ENCODE results near the gene NAPB. TPM values are rescaled to one million over a fixed set of nuclear protein-coding genes. Genes with fewer than 3 reads are reported as not detected.
"Not testable (repeated sequence)": the region's sequence is repeated elsewhere in the genome, so short reads cannot be mapped to it uniquely, and the experiment has no call there.

NAPB gene
- total RNA-seq: 13.6 and 14.2 TPM in 2 replicates

DNA sequence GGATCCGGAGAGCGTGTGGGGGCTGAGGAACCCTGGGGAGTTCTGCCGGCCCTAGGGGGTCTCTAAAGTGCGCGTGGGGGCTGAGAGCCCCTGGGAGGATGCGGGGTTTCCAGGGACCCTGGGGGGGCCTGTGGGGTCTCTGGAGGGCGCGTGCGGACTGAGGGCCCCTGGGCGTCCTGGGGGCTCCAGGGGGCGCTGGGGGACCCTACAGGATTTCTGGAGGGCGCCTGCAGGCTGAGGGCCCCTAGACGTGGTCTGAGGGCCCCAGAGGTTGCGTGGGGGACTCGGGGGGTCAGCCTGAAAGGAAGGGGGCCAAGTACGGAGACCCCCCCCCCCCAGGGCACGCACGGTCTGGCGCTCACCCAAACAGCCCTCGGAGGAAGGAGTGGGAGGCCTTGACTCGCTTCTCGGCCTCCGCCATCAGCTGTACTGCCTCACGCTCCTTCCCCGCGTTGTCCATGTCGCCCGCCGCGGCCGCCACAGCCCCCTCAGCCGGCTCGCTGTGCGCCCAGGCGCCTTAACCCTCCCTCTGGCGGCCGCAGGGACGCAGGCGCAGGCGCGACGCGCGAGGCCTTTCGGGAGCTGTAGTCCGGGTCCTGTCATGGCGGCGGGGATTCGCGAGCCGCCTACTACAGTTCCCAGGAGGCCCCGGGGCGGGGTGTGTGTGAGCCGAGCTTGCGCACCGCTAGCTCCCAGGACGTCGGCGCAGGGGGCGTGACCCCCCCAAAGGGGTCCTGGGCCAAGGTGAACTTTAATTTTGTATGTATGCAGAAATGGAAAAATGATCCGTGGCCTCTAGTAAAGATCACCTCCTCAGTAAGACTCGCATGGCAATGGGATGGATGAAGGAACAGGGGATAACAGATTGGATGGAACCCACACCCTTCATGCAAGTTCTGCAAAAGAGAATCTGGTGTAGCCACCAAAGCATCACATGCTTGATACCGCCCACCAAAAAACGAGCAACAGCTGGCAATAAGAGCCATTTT lies at the start of gene NAPB:
Gene NAPB, minus strand, starts transcription at position 546 of the 989 bp plus-strand sequence. Its CDS starts 86 bp downstream, at position 460.
- Mint-ChIP-seq H3K27ac (peak within 1 kb of the TSS; percentile 94), H3K9me3 (no peaks in the 10 kb centered on the region), H3K27me3 (peaks cover 7% of the 10 kb centered on the region), H3K36me3 (ENCODE audit: low read depth) (no peaks in the 10 kb centered on the region), H3K4me3 (peak within 1 kb of the TSS; percentile 98), H3K4me1 (peaks cover 49% of the 10 kb centered on the region)
- intact Hi-C loops (cut with micrococcal nuclease): loop anchor here (1.0 kb wide), 4 partner anchors 13 to 71 kb away; partner anchors contain the start of genes GZF1 and NXT1
- peak; percentile 98 for DNase-seq

DNA sequence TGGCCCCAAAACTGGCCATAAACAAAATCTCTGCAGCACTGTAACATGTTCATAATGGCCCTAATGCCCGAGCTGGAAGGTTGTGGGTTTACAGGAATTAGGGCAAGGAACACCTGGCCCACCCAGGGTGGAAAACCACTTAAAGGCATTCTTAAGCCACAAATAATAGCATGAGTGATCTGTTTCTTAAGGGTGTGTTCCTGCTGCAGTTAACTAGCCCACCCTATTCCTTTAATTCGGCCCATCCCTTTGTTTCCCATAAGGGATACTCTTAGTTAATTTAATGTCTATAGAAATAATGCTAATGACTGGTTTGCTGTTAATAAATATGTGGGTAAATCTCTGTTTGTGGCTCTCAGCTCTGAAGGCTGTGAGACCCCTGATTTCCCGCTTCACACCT lies 45.7 kb upstream of the NAPB start:
- intact Hi-C loops (cut with micrococcal nuclease): not testable (repeated sequence)

DNA sequence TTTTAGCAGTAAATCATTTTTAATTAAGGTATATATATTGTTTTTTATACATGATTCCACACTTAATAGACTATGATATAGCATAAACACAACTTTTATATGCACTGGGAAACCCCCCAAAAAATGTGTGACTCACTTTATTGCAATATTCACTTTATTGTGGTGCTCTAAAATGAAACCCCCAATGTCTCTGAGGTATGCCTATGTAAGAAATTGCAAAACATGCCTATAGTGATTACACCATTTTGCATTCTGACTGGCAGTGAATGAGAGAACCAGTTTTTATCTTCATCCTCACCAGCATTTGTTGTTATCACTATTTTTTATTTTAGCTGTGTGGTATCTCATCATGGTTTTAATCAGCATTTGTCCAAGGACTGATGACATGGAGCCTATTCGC lies 39.9 kb upstream of the NAPB start:
- Mint-ChIP-seq H3K27ac (no peak overlapping the region), H3K9me3 (peaks cover 8% of the 10 kb centered on the region), H3K4me1 (peaks cover 8% of the 10 kb centered on the region), H3K4me3 (no peak overlapping the region), H3K27me3 (peaks cover 10% of the 10 kb centered on the region), H3K36me3 (ENCODE audit: low read depth) (no peaks in the 10 kb centered on the region)
- no peak for DNase-seq
- intact Hi-C loops (cut with micrococcal nuclease): no loop called here

More for the DNA sequence above, 45.7 kb upstream of the NAPB start:
- peaks cover 14% of the 10 kb centered on the region for H3K9me3 Mint-ChIP-seq
- not testable (repeated sequence) for H3K27ac Mint-ChIP-seq; DNase-seq; H3K4me3 Mint-ChIP-seq; H3K4me1 Mint-ChIP-seq; H3K27me3 Mint-ChIP-seq; H3K36me3 Mint-ChIP-seq (ENCODE audit: low read depth)

DNA sequence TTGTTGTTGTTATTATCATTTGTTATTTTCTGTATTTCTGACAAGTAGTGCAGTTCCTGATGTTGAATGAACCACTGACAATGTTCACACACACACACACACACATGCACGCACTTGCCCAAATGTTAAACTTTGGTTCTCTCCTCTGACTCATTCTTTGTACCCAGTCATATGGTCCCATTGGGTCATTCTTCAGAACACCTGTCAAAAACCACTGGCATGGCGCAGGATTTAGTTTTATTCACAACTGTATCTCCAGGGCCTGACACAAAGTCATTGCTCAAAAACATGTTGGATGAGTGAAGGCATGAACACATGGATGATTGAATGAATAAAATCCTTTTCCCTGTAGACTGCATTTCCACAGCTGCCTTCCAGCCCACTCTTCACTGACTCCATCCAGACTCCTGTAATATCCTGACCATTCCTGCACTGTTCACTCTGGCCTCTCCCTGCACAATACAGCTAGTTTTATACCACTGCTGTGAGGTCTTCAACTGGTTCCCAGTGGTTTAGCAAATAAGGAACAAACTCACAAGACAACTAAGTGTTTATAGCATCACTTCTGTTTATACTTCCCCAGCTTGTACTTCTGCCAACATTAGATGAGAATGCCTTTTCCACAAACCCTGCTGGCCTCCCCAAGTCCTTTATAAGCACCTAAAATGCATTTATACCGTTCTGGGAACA lies 38.3 kb upstream of the NAPB start:
- H3K27ac Mint-ChIP-seq: no peak overlapping the region
- intact Hi-C loops (cut with micrococcal nuclease): no loop called here
- no peaks in the 10 kb centered on the region for H3K36me3 Mint-ChIP-seq (ENCODE audit: low read depth)
- peaks cover 10% of the 10 kb centered on the region for H3K27me3 Mint-ChIP-seq
- DNase-seq: no peak
- no peak overlapping the region for H3K4me3 Mint-ChIP-seq
- H3K9me3 Mint-ChIP-seq: peaks cover 8% of the 10 kb centered on the region
- peaks cover 13% of the 10 kb centered on the region for H3K4me1 Mint-ChIP-seq

DNA sequence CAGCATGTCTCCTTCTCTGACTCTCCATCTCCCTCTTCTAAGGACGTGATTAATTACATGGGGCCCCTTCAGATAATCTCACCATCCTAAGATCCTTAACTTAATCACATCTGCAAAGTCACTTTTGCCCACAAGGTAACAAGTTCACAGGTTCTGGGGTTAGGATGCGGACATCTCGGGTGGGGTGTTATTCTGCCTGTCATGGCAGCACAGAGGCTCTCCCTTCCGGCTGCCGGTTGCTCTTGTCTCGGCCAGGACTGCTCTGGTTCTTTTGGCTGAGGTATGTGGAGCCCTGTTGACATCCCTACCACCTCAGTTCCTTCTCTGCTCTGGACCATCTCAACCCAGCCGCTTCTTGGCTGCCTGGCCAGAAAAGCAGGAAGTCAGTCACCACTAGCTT lies 35.6 kb upstream of the NAPB start:
- intact Hi-C loops (cut with micrococcal nuclease): no loop called here
- H3K36me3 Mint-ChIP-seq (ENCODE audit: low read depth): no peaks in the 10 kb centered on the region

DNA sequence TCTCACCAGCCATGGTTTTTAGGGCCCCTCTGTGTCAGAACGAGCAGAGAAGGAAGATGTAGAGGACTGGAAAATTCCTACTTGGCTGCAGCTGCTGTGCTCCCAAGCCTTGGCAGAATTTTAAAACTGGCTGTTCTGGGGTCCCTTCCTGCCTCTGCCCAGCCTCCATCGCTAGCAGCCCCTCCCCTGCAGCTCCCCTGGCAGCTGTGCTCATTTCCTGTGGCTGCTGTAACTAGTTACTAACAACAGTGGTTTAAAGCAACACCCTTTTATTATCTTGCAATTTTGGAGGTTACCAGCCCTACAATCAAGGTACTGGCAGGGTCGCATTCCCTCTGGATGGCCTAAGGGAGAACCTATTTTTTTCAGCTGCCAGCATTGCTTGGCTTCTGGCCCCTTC lies 35.1 kb upstream of the NAPB start:
- Mint-ChIP-seq H3K27me3 (peaks cover 4% of the 10 kb centered on the region), H3K27ac (no peak overlapping the region), H3K4me3 (no peak overlapping the region), H3K36me3 (ENCODE audit: low read depth) (no peaks in the 10 kb centered on the region), H3K4me1 (peaks cover 13% of the 10 kb centered on the region), H3K9me3 (no peaks in the 10 kb centered on the region)
- intact Hi-C loops (cut with micrococcal nuclease): no loop called here
- no peak for DNase-seq

More for the DNA sequence above, 35.6 kb upstream of the NAPB start:
- H3K4me3 Mint-ChIP-seq: no peak overlapping the region
- DNase-seq: no peak
- no peaks in the 10 kb centered on the region for H3K9me3 Mint-ChIP-seq
- peaks cover 13% of the 10 kb centered on the region for H3K4me1 Mint-ChIP-seq
- H3K27me3 Mint-ChIP-seq: peaks cover 5% of the 10 kb centered on the region
- H3K27ac Mint-ChIP-seq: no peak overlapping the region

DNA sequence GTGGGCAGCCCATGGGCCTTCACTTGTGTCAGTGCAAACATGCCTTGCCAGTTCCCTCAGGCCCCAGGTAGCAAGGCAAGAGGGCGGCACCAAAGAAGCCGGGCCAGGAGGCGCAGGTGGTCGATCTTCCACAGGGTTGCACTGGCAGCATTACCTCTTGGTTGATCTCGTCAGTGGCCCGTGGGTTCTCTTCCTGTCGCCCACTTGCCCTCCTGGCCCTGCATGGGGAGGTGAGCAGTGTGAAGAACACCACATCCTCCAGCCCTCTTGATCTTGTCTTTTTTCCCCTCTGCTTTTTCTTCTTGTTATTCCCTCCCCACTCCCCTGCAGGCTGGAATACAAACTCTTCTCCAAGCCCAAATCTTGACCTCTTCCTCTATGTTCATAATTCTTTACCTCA lies 34.4 kb upstream of the NAPB start:
- Mint-ChIP-seq H3K27ac (peak overlapping the region; percentile 0), H3K36me3 (ENCODE audit: low read depth) (no peaks in the 10 kb centered on the region), H3K27me3 (peaks cover 6% of the 10 kb centered on the region), H3K4me3 (no peak overlapping the region), H3K4me1 (peaks cover 13% of the 10 kb centered on the region), H3K9me3 (no peaks in the 10 kb centered on the region)
- DNase-seq: no peak
- intact Hi-C loops (cut with micrococcal nuclease): no loop called here

DNA sequence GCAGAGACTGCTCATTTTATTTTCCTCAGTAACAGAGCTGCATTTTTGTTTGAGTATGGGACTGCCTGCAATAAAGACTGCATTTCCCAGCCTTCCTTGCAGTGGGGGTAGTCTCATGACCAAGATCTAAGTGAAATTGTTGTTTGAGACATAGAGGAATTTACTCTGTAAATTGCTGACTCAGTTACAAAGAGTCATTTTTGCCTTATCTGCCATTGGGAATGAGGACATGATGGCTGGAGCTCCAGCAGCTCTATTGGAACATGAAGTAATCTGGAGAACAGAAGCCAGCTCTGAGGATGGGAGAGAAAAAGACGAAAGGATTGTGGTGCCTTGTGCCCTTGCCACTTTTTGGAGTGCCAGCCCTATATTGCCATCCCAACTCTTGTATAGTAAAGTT lies 33.5 kb upstream of the NAPB start:
- Mint-ChIP-seq H3K4me3 (no peak overlapping the region), H3K27me3 (peaks cover 6% of the 10 kb centered on the region), H3K36me3 (ENCODE audit: low read depth) (no peaks in the 10 kb centered on the region), H3K27ac (no peak overlapping the region), H3K4me1 (peaks cover 13% of the 10 kb centered on the region), H3K9me3 (no peaks in the 10 kb centered on the region)
- DNase-seq: no peak
- intact Hi-C loops (cut with micrococcal nuclease): no loop called here

DNA sequence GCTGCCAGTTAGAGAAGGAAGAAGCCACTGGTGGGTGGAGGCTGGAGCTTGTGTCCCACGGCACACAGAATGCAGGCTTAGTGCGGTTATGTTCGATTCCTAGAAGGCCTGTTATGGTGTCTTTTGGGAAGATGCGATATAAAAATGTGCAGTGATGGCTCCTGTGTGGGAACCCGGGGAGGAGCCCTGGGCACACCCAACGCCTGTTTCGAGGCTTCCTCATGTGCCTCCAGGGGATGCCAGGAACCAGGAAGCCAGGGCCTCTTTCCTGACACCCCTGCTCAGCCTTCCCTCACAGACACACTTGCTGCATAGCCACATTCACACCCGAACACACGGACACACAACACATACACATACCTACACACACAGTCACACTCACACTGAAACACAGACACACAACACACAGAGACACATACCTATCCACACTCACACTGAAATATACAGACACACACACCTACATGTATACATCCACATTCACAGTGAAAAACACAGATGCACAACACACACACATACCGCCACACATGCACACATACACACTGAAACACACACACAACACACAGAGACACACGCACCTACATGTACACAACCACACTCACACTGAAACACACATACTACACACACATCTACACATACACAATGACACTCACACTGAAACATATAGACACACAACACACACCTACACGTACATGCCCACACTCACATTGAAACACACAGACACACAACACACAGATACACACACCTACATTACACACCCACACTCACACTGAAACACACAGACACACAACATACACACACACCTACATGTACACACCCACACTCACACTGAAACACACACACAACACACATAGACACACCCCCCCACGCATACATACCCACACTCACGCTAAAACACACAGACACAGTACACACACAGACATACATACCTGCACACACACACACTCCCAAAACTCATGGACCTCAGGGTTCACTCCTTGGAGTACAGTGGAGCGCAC lies 32.6 kb upstream of the NAPB start:
- Mint-ChIP-seq H3K27ac (no peak overlapping the region), H3K36me3 (ENCODE audit: low read depth) (no peaks in the 10 kb centered on the region), H3K4me1 (peaks cover 20% of the 10 kb centered on the region), H3K27me3 (peaks cover 4% of the 10 kb centered on the region), H3K4me3 (no peak overlapping the region), H3K9me3 (no peaks in the 10 kb centered on the region)
- DNase-seq: no peak
- intact Hi-C loops (cut with micrococcal nuclease): no loop called here

DNA sequence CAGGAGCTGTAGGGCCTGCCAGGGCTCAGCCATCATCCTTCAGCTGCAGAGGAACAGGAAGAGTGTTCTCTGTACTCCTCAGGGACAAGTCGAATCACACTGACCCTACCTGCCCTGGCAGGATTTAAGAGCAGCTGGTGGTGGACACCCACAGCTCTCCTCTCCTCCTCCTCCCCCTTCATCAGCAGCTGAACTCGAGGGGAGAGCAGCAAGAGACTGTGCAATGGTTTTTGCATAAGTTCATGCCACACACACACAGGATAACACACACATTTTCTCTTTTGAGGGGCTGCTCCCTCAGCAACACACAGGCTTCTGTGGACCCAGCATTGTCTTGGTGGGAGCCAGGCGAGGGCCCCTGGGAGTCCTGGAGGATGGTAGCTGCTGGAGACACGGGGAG lies 31.5 kb upstream of the NAPB start, which contains the start of gene CST11:
Gene CST11, minus strand, starts transcription at position 101 of the 400 bp plus-strand sequence. Its CDS starts 65 bp downstream, at position 36.
- H3K4me3 Mint-ChIP-seq: no peak within 1 kb of the TSS
- H3K27me3 Mint-ChIP-seq: peaks cover 4% of the 10 kb centered on the region
- no peak within 1 kb of the TSS for H3K27ac Mint-ChIP-seq
- DNase-seq: no peak
- intact Hi-C loops (cut with micrococcal nuclease): no loop called here
- H3K36me3 Mint-ChIP-seq (ENCODE audit: low read depth): no peaks in the 10 kb centered on the region
- peaks cover 20% of the 10 kb centered on the region for H3K4me1 Mint-ChIP-seq
- H3K9me3 Mint-ChIP-seq: no peaks in the 10 kb centered on the region

DNA sequence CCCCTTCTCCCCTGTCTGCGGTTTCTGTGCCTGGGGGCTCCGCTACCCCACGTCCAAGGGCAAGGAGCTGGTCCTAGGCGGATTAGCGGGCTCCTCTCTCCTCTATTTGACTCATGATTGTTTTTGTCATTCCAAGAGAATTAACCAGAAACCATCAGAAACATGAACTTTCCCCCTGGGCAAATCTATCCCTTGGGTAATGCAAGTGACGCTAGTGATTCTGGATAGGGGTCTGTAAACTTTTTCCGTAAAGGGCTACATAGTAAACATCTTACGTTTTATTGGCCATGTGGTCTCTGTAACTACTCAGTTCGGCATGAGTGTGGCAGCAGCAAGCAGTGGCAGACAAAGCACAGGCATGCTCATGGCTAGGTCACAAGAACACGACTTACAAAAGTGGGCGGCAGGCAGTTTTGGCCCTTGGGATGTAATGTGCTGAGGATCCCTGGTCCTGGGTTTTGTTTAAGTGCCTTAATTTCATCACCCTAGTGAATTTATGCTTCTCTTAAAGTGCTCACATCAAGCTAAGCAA lies 30.7 kb upstream of the NAPB start:
- H3K27ac Mint-ChIP-seq: no peak overlapping the region
- DNase-seq: peak; percentile 51
- H3K4me1 Mint-ChIP-seq: peaks cover 20% of the 10 kb centered on the region
- H3K27me3 Mint-ChIP-seq: peaks cover 4% of the 10 kb centered on the region
- no peak overlapping the region for H3K4me3 Mint-ChIP-seq
- intact Hi-C loops (cut with micrococcal nuclease): no loop called here
- H3K36me3 Mint-ChIP-seq (ENCODE audit: low read depth): no peaks in the 10 kb centered on the region
- H3K9me3 Mint-ChIP-seq: no peaks in the 10 kb centered on the region

DNA sequence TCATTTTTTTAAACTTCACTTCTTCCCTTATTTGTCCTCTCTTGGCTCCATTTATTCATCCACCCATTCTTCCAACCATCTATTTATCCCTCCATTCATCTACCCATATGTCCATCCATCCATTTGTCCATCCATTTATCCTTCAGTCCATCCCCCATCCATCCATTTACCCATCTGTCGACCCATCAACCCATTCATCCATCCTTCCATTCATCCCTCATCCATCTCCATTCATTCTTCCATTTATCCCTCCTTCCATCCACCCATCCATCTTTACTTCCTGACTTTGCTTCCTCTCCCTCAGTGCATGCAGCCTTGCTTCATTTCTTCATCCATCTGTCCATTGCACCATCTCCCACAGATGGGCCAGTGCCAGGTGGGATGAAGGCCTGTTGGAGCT lies 29.6 kb upstream of the NAPB start:
- DNase-seq: no peak
- no peaks in the 10 kb centered on the region for H3K9me3 Mint-ChIP-seq
- no peak overlapping the region for H3K27ac Mint-ChIP-seq
- intact Hi-C loops (cut with micrococcal nuclease): no loop called here
- peaks cover 9% of the 10 kb centered on the region for H3K4me1 Mint-ChIP-seq
- peaks cover 4% of the 10 kb centered on the region for H3K27me3 Mint-ChIP-seq
- H3K36me3 Mint-ChIP-seq (ENCODE audit: low read depth): no peaks in the 10 kb centered on the region
- no peak overlapping the region for H3K4me3 Mint-ChIP-seq

DNA sequence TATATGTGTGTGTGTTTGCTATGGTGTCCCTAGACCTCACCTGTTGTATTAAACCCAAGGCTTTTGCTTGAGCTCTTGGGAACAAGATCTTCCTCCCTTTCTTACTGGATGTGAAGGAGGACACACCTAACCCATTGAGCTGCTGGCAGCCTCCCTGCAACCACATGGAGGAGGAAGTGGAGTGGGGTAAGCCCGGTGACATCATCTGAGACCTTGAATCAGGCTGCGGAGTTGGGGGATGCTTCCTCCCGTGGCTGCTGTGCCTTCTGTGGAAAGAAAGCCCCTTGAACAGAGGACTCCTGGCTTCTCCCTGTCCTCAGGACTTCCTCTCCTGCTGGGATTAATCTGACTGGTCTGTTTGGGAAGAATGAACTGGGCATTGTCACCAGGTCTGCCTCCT lies 28.1 kb upstream of the NAPB start:
- no peak overlapping the region for H3K4me3 Mint-ChIP-seq
- H3K9me3 Mint-ChIP-seq: no peaks in the 10 kb centered on the region
- H3K4me1 Mint-ChIP-seq: peaks cover 7% of the 10 kb centered on the region
- H3K27me3 Mint-ChIP-seq: peaks cover 7% of the 10 kb centered on the region
- DNase-seq: peak; percentile 61
- no peak overlapping the region for H3K27ac Mint-ChIP-seq
- intact Hi-C loops (cut with micrococcal nuclease): no loop called here
- no peaks in the 10 kb centered on the region for H3K36me3 Mint-ChIP-seq (ENCODE audit: low read depth)

Measured in activated CD4-positive, alpha-beta T cell treated with anti-CD3 and anti-CD28 coated beads, Interleukin-2, amount 10 ng/mL, durations not matched to agents 24 days and 14 days (primary cell).